Stimulated activated naive B cell treated with anti-CD40 and anti-IgM and Interleukin-4, amounts not matched to agents 10 μg/mL and 1 μg/mL and 100 μg/mL, for 72 hours (primary cell): ENCODE measurements around the gene LMTK2.
A peak's percentile ranks its signal among the peaks of the same experiment; 100 is the strongest.

Source experiments
- ATAC-seq, 2 donors: fragments of 150-1000 bp; cut with Tn5 transposase; replicated peaks; 2 replicates each; pipeline ENCODE4 v1.10.0; 2021; ENCODE audit warnings: moderate library complexity in 1 of 2
- DNase-seq: peaks from one replicate; pipeline ENCODE4 v3.0.0; 2021
- H3K27ac Mint-ChIP-seq: one replicate; pipeline ENCODE4 v1.8.0; 2022; ENCODE audit warnings: mild to moderate bottlenecking, mixed read lengths
- H3K27me3 Mint-ChIP-seq, 2 donors: one replicate each; pipeline ENCODE4 v1.8.0; 2022; ENCODE audit warnings: mixed read lengths in 2 of 2
- H3K36me3 Mint-ChIP-seq, 2 donors: one replicate each; pipeline ENCODE4 v1.8.0; 2022; ENCODE audit warnings: mixed read lengths in 2 of 2, mild to moderate bottlenecking in 1 of 2
- H3K4me1 Mint-ChIP-seq, 2 donors: one replicate each; pipeline ENCODE4 v1.8.0; 2022; ENCODE audit warnings: mixed read lengths in 2 of 2, mild to moderate bottlenecking in 1 of 2
- H3K4me3 Mint-ChIP-seq, 2 donors: one replicate each; pipeline ENCODE4 v1.8.0; 2022; ENCODE audit warnings: mild to moderate bottlenecking in 2 of 2, mixed read lengths in 2 of 2, moderate library complexity in 1 of 2
- H3K9me3 Mint-ChIP-seq, 2 donors: one replicate each; pipeline ENCODE4 v1.8.0; 2022; ENCODE audit warnings: mixed read lengths in 2 of 2, mild to moderate bottlenecking in 1 of 2

The LMTK2 gene

DNA sequence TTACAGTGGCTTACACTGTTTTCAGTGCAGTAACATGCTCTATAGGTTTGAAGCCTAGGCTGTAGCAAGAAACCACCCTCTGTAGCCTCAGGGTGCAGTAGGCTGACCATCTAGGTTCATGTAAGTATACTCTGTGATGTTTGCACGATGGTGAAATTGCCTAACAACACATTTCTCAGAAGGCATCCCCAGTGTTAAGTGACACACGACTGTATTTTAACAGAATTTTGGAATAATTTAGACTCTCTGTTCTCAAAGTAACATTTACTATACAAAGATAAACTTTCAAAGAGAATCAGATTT, 60.0 kb downstream of the LMTK2 start:
- no peak overlapping the region for H3K4me3 Mint-ChIP-seq
- ATAC-seq, result no peak
- peaks cover 19% of the 10 kb centered on the region in 2 donors for H3K27me3 Mint-ChIP-seq
- peaks cover 4 to 11% of the 10 kb centered on the region in 2 donors for H3K36me3 Mint-ChIP-seq
- H3K27ac Mint-ChIP-seq, result no peak overlapping the region
- H3K4me1 Mint-ChIP-seq, result peaks cover 12 to 25% of the 10 kb centered on the region in 2 donors
- H3K9me3 Mint-ChIP-seq, result no peaks in the 10 kb centered on the region
- no peak for DNase-seq

DNA sequence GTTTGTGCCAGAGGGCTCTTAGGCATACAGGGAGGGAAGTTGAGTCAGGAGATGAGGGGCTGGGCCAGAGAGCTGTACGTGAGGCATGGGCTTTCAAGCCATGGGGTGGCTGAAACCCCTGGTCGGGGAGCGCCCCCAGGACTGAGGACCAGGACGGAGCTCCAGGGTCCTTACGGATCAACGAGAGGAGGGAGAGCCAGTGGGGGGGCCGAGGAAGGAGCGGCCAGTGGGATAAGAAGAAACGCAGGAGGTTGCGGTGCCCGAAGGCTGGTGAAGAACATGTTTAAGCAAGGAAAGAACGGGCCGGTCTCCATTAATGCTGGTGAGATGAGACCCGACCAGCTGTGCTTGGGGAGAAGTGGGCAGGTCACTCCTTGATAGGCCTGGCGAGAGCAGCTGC, 61.0 kb downstream of the LMTK2 start:
- Mint-ChIP-seq H3K36me3 (peaks cover 9 to 15% of the 10 kb centered on the region in 2 donors), H3K9me3 (no peaks in the 10 kb centered on the region), H3K4me3 (no peak overlapping the region), H3K27ac (no peak overlapping the region), H3K4me1 (peaks cover 11 to 21% of the 10 kb centered on the region in 2 donors), H3K27me3 (peaks cover 19% of the 10 kb centered on the region in 2 donors)
- ATAC-seq (no peak), DNase-seq (no peak)

DNA sequence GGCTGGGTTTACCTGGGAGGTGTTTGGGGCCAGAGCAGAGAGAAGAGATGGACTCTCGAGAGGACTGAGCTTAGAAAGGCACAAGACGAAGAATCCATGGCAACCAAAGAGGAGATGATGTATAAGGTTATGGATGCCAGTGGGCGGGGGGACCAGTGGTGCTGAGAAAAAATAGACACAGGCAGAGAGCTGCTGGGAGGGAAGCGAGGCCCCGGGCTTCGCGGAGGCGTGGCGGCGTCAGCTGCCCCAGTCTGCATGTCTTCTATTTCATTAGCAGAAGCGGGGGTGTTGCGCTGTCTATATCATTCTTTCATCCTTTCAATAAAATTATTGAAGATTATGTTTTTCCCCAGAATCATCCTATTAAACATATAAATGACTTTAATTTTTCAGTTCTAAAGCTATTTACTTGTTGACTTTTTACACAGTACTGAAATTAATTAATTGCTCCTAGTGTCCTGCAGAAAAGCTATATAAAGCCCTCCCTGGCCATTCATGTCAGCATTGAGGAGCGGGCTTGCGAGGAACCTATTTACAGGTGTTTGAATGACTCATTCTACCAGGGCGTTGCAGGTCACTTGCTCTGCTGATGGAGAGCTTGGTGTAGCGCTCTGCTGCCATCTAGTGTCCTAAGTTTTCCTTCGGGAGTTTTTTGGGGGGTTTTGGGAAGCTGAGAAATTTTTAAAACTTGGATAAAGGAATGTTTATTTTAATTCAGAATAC, 61.7 kb downstream of the LMTK2 start:
- DNase-seq (peak; percentile 47), ATAC-seq (peak; percentile 63 to 86)
- peaks cover 9 to 15% of the 10 kb centered on the region in 2 donors for H3K36me3 Mint-ChIP-seq
- no peak overlapping the region for H3K4me3 Mint-ChIP-seq
- H3K27ac Mint-ChIP-seq, result no peak overlapping the region
- no peaks in the 10 kb centered on the region for H3K9me3 Mint-ChIP-seq
- peaks cover 19% of the 10 kb centered on the region in 2 donors for H3K27me3 Mint-ChIP-seq
- H3K4me1 Mint-ChIP-seq, result peaks cover 7 to 15% of the 10 kb centered on the region in 2 donors

DNA sequence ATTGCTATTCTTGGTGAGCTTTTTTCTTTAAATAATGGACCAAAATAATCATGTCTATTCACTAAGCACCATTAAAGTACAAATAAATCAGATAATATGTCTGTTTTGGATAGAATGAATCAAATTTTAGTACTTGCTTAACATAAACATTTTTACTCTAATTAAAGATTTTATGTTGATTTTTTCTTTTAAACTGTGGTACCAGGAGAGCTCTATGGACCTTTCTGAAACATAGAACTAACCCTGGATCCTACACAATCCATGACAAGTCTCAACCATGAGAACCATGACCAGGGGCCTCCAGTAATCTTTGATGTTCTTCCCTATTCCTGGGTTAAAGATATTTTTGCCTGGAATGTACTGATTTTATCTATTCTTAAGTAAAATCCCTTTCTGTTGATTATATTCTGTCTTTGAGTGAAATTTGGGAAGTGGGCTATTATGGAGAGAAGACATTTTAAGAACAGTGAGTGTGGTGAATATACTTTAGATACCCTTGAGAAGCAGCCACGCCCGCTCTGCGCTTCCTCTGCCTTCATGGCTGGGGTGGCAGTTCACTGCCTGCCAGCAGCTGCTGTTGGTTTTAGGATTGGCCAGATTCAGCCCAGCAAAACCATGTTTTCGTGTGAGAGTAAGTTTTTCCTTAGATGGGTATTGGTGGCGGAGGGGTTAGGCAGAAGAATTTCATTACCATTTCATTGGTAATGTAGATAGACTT, 62.4 kb downstream of the LMTK2 start:
- Mint-ChIP-seq H3K4me1 (peaks cover 7 to 15% of the 10 kb centered on the region in 2 donors), H3K27me3 (peaks cover 18 to 19% of the 10 kb centered on the region in 2 donors), H3K4me3 (no peak overlapping the region), H3K9me3 (no peaks in the 10 kb centered on the region), H3K36me3 (peaks cover 8 to 15% of the 10 kb centered on the region in 2 donors), H3K27ac (no peak overlapping the region)
- no peak for DNase-seq
- ATAC-seq, result no peak

DNA sequence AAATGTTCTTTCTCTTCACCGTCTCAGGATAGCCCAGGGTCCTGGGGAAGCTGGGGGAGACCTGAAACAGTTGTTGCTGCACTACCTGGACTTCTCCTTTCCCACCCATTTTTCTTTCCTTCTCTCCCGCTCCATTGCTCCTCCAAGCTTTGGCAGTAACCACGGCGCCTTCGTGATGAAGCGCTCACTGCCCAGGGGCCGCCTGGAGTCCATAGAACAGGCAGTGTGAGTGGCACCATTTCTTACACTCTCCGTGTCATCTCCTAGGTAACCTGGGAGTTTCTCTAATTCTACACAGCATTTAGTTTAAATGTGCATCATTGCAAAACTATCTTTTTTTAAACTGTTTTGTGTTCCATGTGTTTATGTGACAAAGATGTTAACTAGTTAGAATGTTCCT, 64.3 kb downstream of the LMTK2 start:
- Mint-ChIP-seq H3K9me3 (no peaks in the 10 kb centered on the region), H3K4me3 (no peak overlapping the region), H3K4me1 (peaks cover 3 to 11% of the 10 kb centered on the region in 2 donors), H3K27me3 (peaks cover 6 to 9% of the 10 kb centered on the region in 2 donors), H3K27ac (no peak overlapping the region), H3K36me3 (peaks cover 10 to 22% of the 10 kb centered on the region in 2 donors)
- ATAC-seq (no peak), DNase-seq (no peak)

DNA sequence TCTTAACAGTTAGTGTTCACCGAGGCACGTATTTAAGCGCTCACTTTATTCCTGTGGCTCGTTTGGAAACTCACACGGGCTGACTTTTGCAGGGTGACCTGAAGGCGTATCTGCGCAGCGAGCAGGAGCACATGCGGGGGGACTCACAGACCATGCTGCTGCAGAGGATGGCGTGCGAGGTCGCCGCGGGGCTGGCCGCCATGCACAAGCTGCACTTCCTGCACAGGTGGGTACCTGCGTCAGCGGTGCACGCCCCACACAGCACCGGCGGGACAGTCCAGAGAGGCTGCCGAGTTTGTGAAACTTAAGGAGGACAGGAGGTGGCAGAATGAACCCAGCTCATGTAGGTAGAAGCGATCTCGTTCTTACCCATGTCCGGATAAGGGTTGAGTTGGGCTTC, 64.8 kb downstream of the LMTK2 start:
- Mint-ChIP-seq H3K27me3 (peaks cover 5 to 6% of the 10 kb centered on the region in 2 donors), H3K4me3 (no peak overlapping the region), H3K36me3 (peaks cover 10 to 22% of the 10 kb centered on the region in 2 donors), H3K4me1 (peaks cover 3 to 8% of the 10 kb centered on the region in 2 donors), H3K27ac (no peak overlapping the region), H3K9me3 (no peaks in the 10 kb centered on the region)
- ATAC-seq (no peak), DNase-seq (no peak)

DNA sequence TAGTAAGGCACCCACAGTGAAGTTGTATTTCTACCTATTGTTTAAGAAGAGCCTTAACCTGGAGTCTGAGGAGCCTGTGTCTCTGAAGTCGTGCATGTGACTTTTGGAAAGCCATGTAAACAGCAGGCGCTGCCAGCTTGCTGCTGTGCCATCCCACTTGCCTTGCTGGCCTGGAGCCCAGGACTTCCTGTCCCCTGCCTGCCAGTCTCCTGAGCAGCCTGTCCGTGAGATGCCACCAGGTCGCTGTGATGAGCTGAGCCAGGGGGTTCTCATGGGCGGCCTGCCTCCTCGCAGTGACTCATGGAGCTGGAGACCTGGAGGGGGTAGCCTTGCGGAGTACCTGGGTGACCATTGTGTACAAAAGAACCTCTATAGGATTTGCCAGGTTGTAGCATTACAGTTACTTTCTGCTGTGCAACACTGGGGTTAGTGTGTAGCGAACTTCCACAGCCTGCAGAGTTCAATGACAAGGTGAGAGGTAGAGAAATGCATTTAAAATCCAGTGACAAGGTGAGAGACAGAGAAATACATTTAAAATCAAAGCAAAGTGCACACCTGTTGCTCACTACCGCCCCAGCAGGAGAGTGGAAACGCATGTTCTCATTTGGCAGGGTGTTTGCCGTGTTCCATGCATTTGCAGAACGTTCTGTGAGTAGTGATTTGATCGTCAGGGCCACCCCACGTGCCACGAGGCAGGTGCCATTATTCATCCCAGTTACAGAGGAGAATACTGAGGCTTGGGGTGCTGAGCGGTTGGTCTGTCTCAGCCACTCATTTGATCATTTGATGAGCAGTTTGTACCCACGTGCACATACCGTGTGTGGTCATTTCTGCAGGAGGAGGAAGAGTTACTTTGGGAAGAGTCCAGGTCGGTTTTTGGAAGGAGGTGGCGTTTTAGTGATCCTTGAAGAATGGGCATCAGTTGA, 67.9 kb downstream of the LMTK2 start:
- no peak for ATAC-seq
- H3K9me3 Mint-ChIP-seq, result no peaks in the 10 kb centered on the region
- DNase-seq, result no peak
- peaks cover 10 to 22% of the 10 kb centered on the region in 2 donors for H3K36me3 Mint-ChIP-seq
- H3K4me1 Mint-ChIP-seq, result peaks cover 0 to 1% of the 10 kb centered on the region in 2 donors
- no peak overlapping the region for H3K27ac Mint-ChIP-seq
- no peak overlapping the region for H3K4me3 Mint-ChIP-seq
- no peaks in the 10 kb centered on the region for H3K27me3 Mint-ChIP-seq

DNA sequence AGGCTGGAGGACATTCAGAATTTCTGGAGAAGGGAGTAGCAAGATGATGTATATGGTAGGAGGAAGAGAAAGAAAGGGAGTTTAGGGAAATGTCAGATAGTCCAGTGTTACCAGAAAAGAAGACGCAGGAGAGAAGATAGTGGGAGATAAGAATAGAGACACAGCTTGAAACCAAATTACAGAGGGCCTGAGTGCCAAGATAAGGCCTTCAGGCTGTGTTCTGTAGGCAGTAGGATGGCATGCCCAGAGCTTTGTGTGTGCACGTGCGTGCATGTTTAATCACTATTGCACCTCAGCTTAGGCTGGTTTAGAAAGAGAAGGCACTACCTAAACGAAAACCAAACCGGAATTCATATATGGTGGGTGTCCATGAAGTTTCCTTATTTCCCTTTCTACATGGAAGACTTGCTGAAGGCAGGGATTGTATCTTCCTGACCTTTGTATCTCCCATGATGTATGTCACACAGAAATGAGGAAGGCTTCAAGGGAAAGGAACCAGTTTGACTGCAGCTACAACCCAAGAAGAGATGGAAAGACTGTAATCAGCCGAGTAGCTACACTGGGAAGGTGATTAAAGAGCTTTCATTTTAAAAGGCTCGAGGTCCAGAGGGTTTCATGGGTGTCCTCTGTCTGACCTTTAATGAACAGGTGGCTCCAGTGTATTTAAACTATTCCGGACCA, 68.7 kb downstream of the LMTK2 start:
- H3K4me1 Mint-ChIP-seq, result peaks cover 0 to 1% of the 10 kb centered on the region in 2 donors
- peaks cover 10 to 22% of the 10 kb centered on the region in 2 donors for H3K36me3 Mint-ChIP-seq
- no peaks in the 10 kb centered on the region for H3K27me3 Mint-ChIP-seq
- no peak overlapping the region for H3K4me3 Mint-ChIP-seq
- DNase-seq (no peak), ATAC-seq (no peak)
- no peaks in the 10 kb centered on the region for H3K9me3 Mint-ChIP-seq
- H3K27ac Mint-ChIP-seq, result no peak overlapping the region

DNA sequence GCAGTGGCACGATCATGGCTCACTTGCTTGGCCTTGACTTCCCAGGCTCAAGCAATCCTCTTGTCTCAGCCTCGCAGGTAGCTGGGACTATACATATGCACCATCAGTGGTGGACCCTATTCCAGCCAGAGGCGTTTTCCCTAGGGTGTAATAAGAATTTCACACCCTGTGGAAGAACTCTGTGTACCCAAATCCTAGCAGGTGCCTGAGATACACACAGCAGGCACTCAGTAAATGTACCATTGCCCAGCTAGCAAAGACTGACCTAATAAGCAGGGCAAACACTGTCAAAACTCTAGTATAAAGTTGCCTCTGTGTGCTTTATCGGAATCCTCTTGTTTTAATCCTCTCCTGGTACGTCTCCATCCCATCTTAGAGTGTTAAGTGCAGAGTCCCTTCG, 70.9 kb downstream of the LMTK2 start:
- H3K27me3 Mint-ChIP-seq, result no peaks in the 10 kb centered on the region
- DNase-seq (no peak), ATAC-seq (no peak)
- H3K27ac Mint-ChIP-seq, result no peak overlapping the region
- H3K9me3 Mint-ChIP-seq, result no peaks in the 10 kb centered on the region
- H3K36me3 Mint-ChIP-seq, result peaks cover 9 to 23% of the 10 kb centered on the region in 2 donors
- H3K4me3 Mint-ChIP-seq, result no peak overlapping the region
- H3K4me1 Mint-ChIP-seq, result no peaks in the 10 kb centered on the region

DNA sequence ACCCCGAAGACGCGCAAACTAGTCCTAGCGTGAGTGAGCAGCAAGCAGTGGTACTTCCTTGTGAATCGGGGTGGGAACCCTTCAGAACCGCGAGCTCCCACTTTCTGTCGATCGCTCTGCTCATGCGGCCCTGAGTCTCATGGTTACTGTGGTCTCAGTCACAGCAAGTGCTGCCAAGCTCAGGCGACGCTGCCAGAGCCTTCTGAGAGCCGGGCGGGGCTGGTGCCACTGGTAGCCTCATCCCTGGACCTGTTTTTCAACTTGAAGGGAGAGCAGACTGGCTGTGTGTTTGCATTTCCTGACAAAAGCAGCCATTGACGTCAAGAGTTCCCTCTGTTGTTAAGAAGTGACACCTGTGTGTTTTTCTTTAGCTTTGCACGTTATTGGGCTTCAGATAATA, 71.7 kb downstream of the LMTK2 start:
- Mint-ChIP-seq H3K9me3 (no peaks in the 10 kb centered on the region), H3K4me1 (no peaks in the 10 kb centered on the region), H3K4me3 (no peak overlapping the region), H3K27ac (no peak overlapping the region), H3K27me3 (no peaks in the 10 kb centered on the region), H3K36me3 (peaks cover 9 to 23% of the 10 kb centered on the region in 2 donors)
- DNase-seq, result no peak
- ATAC-seq, result no peak

DNA sequence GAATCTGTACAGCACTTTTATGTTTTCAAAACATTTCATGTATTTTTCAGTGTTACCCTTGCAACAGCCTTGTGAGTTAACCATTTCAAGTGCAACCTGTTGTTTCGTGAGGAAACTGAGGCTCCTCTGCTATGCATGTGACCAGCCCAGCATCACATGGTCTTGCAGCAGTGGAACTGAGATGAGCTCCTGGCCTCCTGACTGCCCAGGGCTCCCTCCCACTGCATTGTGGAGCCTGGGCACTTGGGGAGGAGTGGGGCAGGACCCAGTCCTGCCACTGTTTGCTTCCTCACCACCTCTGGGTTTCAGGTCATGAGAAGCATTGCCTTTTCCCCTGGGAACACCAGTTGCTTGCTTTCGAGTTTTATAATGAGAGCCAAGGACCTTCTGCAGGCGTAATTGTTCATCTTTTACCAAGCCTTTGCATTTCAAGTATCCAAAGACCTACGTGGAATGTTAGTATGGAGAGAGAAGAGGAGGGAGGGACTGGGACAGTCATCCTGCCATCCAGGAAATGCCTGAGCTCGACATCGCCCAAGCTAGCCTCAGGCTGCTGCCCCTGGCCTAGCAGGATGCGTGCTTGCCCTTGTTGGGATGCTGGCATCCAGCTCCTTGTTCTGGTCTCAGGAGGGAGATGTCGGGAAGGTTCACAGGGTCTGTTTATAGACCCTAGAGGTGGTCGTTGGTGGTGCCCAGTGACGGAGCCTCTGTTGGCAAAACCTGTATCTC, 72.3 kb downstream of the LMTK2 start:
- peaks cover 12 to 26% of the 10 kb centered on the region in 2 donors for H3K36me3 Mint-ChIP-seq
- DNase-seq (no peak), ATAC-seq (no peak)
- no peak overlapping the region for H3K4me3 Mint-ChIP-seq
- no peak overlapping the region for H3K27ac Mint-ChIP-seq
- H3K9me3 Mint-ChIP-seq, result no peaks in the 10 kb centered on the region
- no peaks in the 10 kb centered on the region for H3K4me1 Mint-ChIP-seq
- H3K27me3 Mint-ChIP-seq, result no peaks in the 10 kb centered on the region

DNA sequence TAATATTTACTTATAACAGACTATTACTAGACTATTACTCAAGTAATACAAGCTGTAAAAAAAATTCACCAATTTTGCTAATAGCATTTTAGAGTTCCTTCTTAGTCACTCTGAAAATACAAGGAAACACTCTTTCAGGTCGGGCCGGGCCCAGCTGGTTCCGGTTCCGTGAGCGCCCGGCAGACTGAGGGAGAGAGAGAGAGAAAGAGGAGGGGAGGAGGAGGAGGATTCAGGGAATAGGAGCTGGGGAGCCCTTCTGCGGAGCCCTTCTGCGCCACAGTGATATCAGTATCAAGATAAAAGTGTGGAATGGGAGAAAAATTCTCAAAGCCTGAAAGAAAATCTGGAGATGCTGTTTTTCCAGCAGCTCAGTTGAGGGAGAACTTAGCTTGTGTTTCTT, 74.1 kb downstream of the LMTK2 start:
- H3K27ac Mint-ChIP-seq, result no peak overlapping the region

DNA sequence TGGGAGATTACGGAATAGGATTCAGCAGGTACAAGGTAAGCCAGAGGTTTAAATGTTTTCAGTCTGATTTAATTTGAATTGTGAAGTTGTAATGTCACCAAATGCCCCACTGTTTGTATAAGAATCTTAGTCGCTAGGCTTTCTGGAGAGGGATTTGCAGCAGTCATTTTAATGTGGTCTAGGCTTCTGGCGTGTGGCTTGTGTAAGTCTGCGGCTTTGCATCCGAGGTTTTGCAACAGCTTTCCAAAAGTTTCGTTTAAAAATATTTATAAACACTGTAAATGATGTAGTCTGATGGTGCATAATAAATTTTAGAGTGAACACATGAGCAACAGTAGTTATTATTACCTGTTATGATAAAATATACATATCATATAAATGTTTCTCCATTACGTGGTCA, 78.4 kb downstream of the LMTK2 start:
- Mint-ChIP-seq H3K4me1 (peaks cover 3 to 17% of the 10 kb centered on the region in 2 donors), H3K27ac (no peak overlapping the region), H3K36me3 (peaks cover 28 to 35% of the 10 kb centered on the region in 2 donors), H3K9me3 (peaks cover 0 to 4% of the 10 kb centered on the region in 2 donors), H3K4me3 (no peak overlapping the region), H3K27me3 (no peaks in the 10 kb centered on the region)
- no peak for ATAC-seq
- no peak for DNase-seq

More for the DNA sequence above, 74.1 kb downstream of the LMTK2 start:
- no peak overlapping the region for H3K4me3 Mint-ChIP-seq
- H3K36me3 Mint-ChIP-seq, result peaks cover 7 to 20% of the 10 kb centered on the region in 2 donors
- no peaks in the 10 kb centered on the region for H3K9me3 Mint-ChIP-seq
- no peaks in the 10 kb centered on the region for H3K27me3 Mint-ChIP-seq
- H3K4me1 Mint-ChIP-seq, result no peaks in the 10 kb centered on the region
- DNase-seq, result no peak
- ATAC-seq, result no peak
